NCI-H524 treated with DMSO at 0.1 percent for 48 hours (cell line): ENCODE results near the gene CYTH1.

Experiments used
- DNase-seq: peaks from one replicate; lab custom pipeline; 2025; lab: John Stamatoyannopoulos, UW

CYTH1 gene

GRCh38 chr17:78804777-78805176 lies 22.7 kb upstream of the CYTH1 start:
- no peak for DNase-seq

- DNase-seq: no peak
Observed at GRCh38 chr17:78803186-78803845, 21.2 kb upstream of the CYTH1 start.

- no peak for DNase-seq
Observed at GRCh38 chr17:78802459-78802858, 20.4 kb upstream of the CYTH1 start.

GRCh38 chr17:78802008-78802407 lies 19.9 kb upstream of the CYTH1 start:
- no peak for DNase-seq

- no peak for DNase-seq
Observed at GRCh38 chr17:78800132-78800931, 18.3 kb upstream of the CYTH1 start.

- no peak for DNase-seq
Observed at GRCh38 chr17:78798695-78799559, 16.9 kb upstream of the CYTH1 start.

- no peak for DNase-seq
Observed at GRCh38 chr17:78797691-78798585, 15.9 kb upstream of the CYTH1 start.

GRCh38 chr17:78797213-78797612 lies 15.1 kb upstream of the CYTH1 start:
- DNase-seq: no peak

- no peak for DNase-seq
Observed at GRCh38 chr17:78796517-78796900, 14.4 kb upstream of the CYTH1 start.

- no peak for DNase-seq
Observed at GRCh38 chr17:78795861-78796516, 13.9 kb upstream of the CYTH1 start.

- no peak for DNase-seq
Observed at GRCh38 chr17:78794864-78795640, 13.0 kb upstream of the CYTH1 start.

- no peak for DNase-seq
Observed at GRCh38 chr17:78794399-78794798, 12.3 kb upstream of the CYTH1 start.

GRCh38 chr17:78793968-78794367 lies 11.9 kb upstream of the CYTH1 start:
- no peak for DNase-seq

- no peak for DNase-seq
Observed at GRCh38 chr17:78793415-78793814, 11.3 kb upstream of the CYTH1 start.

- no peak for DNase-seq
Observed at GRCh38 chr17:78791840-78792709, 10.0 kb upstream of the CYTH1 start.

- DNase-seq: no peak
Observed at GRCh38 chr17:78790552-78790951, 8.5 kb upstream of the CYTH1 start.

GRCh38 chr17:78789663-78790181 lies 7.6 kb upstream of the CYTH1 start:
- DNase-seq: no peak

GRCh38 chr17:78789149-78789662 lies 7.1 kb upstream of the CYTH1 start:
- DNase-seq: peak; percentile 97

- no peak for DNase-seq
Observed at GRCh38 chr17:78788451-78788850, 6.4 kb upstream of the CYTH1 start.
